IPS-11a (cell line): ENCODE results near the gene TMC8.
A peak's percentile ranks its signal among the peaks of the same experiment; 100 is the strongest.
"Not testable (repeated sequence)": the region's sequence is repeated elsewhere in the genome, so short reads cannot be mapped to it uniquely, and the experiment has no call there.

Experiments used
- H3K4me3 ChIP-seq: one replicate; pipeline ENCODE4 v1.5.1; 2013; ENCODE audit warnings: low read depth, low read length, control low read depth

TMC8 gene

GRCh38 chr17:78154903-78155811, 24.6 kb downstream of the TMC8 start:
- no peak overlapping the region for H3K4me3 ChIP-seq

- no peak overlapping the region for H3K4me3 ChIP-seq
Observed at GRCh38 chr17:78159575-78160158, 29.1 kb downstream of the TMC8 start.

DNA sequence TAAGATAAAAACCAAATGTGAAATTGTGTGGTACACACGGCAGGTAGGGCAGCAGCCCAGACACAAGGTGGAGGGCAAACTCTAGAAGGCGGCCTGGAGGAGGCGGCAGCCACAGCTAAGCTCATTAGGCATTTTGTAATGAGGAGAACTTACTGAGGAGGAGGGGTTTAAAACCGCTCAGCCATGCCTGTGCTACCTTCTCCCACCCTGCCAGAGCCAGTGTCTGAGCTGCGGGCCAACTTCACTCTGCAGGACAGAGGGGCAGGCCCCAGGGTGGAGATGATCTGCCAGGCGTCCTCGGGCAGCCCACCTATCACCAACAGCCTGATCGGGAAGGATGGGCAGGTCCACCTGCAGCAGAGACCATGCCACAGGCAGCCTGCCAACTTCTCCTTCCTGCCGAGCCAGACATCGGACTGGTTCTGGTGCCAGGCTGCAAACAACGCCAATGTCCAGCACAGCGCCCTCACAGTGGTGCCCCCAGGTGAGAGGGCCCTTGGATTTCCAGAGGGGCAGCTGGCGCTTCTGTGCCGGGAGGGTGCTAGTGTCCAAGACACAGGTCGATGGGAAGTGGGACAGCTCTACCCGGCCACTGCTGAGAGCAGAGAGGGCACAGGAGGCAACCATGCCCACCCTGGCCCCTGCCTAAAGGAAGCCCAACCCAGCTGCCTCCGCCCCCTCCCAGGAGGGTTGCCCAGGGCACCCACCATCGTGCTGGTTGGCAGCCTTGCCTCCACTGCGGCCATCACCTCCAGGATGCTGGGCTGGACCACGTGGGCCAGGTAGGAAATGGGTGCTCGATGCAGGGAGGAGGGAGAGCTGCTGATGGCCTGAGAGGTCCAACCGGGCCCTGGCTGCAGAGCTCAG, 33.5 kb downstream of the TMC8 start:
- no peak overlapping the region for H3K4me3 ChIP-seq

DNA sequence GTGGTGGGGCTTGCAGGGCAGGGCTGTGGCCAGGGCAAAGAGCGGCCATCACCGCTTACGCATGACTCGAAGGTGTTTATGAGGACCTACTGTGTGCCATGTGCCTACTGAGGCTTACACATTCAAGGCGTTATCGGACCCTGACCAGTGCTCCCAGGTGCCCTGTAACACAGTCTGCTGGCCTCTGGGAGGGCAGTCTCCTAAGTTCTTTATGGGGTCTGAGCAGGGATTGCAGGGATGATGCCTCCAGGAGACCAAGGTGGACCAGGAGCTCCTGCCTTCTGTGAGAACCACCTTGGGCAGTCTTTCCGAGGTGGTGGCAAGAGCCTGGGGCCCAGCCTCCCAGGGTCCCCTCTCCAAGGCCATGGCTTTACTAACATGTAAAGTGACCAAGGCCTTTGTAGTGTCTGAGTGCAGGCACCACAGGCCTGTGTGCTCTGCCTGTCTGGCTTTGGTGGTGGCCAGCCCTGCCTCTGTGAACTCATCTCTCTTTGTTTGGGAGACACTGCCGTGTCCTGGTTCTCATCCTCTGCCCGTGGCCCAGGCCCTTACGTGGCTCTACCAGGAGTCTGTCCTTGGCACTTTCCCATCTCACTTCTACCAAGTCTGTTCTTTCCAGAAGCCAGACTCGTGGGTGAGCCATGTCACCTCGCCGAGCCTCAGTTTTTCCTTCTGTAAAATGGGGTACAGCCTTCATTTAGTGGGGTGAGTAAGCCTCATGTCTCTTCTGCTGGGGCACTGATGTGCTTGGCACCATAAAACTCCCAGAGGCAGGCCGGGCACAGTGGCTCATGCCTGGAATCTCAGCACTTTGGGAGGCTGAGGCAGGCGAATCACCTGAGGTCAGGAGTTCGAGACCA, 34.4 kb downstream of the TMC8 start:
- no peak overlapping the region for H3K4me3 ChIP-seq

DNA sequence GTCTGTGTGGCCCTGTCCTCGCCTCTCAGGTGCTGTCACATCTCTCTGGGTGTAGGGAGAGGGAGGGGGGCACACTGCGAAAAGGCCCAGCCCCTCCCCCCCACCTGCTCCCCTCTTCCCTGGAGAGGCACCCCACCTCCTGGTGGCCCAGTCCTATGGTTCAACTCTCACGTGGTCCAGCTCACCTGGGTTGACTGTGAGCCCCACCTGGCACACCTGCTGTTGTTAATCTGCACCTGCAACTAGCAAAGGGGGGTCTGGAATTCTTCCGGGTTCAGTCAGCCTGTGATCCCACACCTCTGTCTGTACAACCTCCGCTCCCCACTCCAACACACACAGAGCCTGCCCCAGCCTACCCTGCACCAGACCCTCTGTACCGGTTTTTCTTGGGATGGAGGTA, 35.8 kb downstream of the TMC8 start:
- H3K4me3 ChIP-seq = no peak overlapping the region

- peak within 1 kb of the TSS; percentile 51 for H3K4me3 ChIP-seq
Observed at GRCh38 chr17:78168242-78168902, 37.8 kb downstream of the TMC8 start, which contains the start of gene SYNGR2. Gene SYNGR2, plus strand, starts transcription at chr17:78168581. Its CDS starts 36 bp downstream, at chr17:78168617.

GRCh38 chr17:78168903-78169793, 38.6 kb downstream of the TMC8 start:
- peak overlapping the region; percentile 51 for H3K4me3 ChIP-seq

DNA sequence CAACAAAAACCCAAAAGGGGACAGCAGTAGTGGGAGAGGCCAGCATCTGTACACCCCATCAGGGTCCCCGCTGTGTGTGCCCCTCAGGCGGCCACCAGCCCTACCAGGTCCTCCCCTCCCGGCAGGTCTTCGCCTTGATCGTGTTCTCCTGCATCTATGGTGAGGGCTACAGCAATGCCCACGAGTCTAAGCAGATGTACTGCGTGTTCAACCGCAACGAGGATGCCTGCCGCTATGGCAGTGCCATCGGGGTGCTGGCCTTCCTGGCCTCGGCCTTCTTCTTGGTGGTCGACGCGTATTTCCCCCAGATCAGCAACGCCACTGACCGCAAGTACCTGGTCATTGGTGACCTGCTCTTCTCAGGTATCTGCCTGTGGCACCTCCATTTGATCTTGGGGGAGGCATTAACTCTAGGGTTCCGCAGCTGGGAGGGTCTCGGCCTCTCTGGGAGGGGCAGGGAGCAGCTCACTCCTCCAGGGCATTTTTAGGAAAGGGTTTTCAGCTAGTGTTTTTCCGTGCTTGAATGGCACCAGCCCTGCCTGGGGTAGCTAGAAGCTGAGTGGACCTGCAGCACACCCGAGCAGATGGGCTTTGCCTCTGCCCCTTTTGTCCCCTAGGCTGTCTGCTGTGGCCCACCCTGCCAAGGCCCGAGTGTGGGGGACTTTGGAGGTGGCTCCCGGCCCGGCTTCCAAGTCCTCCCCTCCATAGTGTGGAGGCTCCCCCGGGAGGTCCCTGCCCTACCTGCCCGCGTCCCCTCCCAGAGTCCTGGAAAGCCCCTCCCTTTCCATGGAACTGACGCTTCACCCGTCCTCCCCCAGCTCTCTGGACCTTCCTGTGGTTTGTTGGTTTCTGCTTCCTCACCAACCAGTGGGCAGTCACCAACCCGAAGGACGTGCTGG, 40.4 kb downstream of the TMC8 start:
- no peak overlapping the region for H3K4me3 ChIP-seq

- H3K4me3 ChIP-seq = not testable (repeated sequence)
Observed at GRCh38 chr17:78171591-78172248, 41.1 kb downstream of the TMC8 start.

DNA sequence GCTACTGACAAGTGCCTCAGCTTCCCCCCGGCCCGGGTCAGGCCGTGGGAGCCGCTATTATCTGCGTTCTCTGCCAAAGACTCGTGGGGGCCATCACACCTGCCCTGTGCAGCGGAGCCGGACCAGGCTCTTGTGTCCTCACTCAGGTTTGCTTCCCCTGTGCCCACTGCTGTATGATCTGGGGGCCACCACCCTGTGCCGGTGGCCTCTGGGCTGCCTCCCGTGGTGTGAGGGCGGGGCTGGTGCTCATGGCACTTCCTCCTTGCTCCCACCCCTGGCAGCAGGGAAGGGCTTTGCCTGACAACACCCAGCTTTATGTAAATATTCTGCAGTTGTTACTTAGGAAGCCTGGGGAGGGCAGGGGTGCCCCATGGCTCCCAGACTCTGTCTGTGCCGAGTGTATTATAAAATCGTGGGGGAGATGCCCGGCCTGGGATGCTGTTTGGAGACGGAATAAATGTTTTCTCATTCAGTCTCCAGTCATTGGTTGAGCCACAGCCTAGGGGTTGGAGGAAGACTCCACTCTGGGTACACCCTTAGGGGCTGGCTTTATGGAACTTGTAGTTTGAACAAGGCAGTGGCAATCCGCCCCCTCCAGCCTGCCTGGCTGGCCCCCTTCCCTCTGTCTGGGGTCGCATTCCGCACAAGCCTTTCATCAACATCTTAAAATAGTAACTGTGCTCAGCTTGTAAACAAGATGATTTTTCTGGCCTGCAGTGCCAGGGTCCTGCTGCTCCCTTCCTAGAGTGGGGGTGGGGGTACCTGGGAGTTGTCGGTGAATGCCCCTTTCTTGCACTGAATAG, 41.9 kb downstream of the TMC8 start:
- H3K4me3 ChIP-seq = no peak overlapping the region

GRCh38 chr17:78173097-78173715, 42.6 kb downstream of the TMC8 start:
- no peak overlapping the region for H3K4me3 ChIP-seq

DNA sequence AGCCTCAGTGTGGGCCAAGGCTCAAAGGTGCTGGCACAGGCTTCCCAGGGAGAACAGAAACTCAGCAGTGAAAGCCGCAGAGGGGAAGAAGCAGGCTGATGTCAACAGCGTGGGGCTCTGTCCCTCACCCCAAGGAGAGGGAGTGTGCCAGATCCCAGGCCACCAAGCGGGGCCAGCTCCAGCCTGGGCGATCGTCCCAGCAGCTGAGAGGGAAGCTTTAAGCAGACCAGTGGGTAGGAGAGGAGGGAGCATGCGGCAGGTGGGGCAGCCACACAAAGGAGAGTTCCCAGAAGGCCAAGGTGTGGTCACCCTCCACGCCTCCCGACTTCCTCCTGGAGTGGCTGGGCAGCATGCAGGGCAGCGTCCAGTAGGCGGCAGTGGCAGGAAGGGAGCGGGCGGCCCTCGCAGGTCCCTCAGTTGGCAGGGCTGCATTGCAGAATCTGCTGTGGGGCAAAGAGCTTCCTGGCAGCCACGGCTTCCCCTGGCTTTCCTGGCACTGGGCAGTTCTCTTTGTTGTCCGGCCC, 43.8 kb downstream of the TMC8 start:
- no peak overlapping the region for H3K4me3 ChIP-seq

GRCh38 chr17:78174870-78175642, 44.5 kb downstream of the TMC8 start:
- H3K4me3 ChIP-seq = no peak overlapping the region

GRCh38 chr17:78175643-78175981, 45.0 kb downstream of the TMC8 start:
- H3K4me3 ChIP-seq = no peak overlapping the region

- no peak overlapping the region for H3K4me3 ChIP-seq
Observed at GRCh38 chr17:78176548-78177025, 46.0 kb downstream of the TMC8 start.
